Astrocyte of the hippocampus (primary cell): ENCODE data around the gene MCRS1.
A peak's percentile ranks its signal among the peaks of the same experiment; 100 is the strongest.

Source experiments
- DNase-seq: peaks from one replicate; pipeline ENCODE4 v3.0.0; 2011; ENCODE audit warnings: low read depth, low spot score

MCRS1 gene

DNA sequence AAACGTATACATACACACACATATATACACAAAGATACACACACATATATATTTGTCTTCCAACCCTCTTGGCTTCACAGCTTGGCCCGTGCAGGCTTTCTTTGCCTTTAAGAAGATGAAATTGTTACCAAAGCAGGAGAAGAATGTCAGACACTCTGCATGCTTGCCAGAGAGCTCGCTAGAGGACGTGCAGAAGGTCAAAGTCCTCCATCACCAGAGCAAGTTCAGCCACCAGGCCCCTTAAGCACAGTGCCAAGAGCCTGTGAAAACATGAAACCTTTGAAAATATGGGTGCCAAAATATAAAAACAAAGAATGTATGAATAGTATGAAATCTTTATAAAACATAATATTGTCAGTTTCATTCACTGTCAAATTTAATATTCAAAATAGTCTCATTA, 14.9 kb upstream of the MCRS1 start:
- DNase-seq: no peak

DNA sequence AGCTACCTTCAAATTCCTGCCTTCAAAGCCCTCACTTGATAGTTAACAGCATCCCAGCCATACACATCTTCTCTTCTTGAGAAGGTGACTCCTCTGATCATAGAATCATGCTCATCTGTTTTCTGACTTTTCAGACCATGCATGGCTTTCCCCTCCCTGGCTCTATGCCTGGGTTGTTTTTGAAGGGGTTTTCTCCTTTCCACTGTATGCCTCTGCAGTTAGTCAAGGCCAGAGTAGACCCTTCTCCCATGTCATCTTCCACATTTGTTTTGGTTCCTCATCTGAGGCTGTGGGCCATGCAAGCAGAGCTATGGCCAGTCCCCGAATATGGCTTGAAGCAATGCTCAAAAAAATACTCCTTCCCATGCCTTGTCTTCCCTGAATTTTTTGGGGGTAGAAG, 14.3 kb upstream of the MCRS1 start:
- no peak for DNase-seq

DNA sequence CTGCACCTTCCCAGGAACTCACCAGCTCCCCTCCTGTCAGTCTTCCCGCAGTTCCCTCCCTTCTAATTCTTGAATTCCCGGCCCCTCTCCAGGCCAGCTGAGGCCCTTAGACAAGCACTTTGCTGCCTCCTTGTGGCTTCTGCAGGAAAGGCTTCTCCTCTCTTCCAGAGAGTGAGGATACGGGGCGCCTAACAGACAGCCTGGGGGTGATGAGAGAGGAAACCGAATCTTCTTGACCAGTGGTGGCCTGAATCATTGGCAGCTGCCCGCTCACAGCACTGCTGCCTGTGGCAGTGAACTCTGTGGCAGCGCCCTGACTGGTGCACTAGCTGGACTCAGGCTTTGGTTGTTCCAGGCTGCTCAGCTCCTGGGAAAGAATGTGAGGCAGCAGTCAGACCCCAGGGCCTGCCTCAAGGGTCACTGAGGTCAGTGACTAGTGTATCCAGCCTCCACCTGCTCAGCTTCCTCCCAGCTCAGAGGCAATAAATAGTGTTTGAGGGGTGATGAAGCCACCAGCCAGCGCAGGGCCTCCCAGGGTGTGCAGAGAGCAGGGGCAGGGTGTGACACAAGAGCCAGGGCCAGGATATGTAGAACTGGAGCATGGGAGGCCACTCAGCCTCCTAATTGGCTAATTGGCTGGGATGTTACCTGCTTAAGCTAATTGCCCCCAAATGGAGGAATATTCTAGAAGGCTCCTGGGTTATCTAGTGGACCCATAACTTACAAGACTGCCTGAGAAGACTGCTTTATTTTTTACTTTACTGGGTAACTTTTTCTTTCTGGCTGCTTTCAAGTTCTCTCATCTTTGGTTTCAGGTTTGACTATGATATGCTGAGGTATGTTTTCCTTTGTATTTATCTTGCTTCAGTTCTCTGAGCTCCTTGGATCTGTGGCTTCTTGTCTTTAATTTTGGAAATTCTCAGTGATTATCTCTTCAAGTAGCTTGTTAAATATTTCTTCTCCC, 12.9 kb upstream of the MCRS1 start:
- DNase-seq: peak; percentile 88

DNA sequence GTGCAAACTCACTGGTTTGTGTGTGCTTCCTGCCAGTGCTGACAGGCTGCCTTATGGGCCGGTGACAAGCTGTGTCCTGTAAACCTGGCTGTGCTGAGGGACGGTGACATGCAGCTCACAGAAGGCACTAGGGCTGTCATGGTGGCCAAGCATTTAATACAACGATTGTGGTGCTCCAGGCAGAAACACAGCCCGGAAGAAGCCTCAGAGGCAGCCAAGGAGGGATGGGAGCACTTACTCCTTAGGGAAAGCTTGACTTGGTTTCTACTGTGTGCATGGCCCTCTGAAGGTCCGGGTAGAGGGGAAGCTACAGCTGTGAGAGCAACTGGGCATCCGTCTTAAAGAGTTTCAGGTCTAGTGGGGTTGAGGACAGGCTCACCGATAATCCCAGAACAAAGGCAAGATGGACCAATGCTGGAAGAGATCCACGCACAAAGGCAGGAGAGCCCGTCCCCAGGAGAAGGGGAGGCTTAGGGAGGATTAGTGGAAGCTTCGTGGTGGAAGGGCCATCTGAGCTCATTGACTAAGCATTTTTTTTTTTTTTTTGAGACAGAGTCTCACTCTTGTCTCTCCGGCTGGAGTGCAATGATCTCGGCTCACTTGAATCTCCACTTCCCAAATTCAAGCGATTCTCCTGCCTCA, 10.7 kb upstream of the MCRS1 start:
- no peak for DNase-seq

DNA sequence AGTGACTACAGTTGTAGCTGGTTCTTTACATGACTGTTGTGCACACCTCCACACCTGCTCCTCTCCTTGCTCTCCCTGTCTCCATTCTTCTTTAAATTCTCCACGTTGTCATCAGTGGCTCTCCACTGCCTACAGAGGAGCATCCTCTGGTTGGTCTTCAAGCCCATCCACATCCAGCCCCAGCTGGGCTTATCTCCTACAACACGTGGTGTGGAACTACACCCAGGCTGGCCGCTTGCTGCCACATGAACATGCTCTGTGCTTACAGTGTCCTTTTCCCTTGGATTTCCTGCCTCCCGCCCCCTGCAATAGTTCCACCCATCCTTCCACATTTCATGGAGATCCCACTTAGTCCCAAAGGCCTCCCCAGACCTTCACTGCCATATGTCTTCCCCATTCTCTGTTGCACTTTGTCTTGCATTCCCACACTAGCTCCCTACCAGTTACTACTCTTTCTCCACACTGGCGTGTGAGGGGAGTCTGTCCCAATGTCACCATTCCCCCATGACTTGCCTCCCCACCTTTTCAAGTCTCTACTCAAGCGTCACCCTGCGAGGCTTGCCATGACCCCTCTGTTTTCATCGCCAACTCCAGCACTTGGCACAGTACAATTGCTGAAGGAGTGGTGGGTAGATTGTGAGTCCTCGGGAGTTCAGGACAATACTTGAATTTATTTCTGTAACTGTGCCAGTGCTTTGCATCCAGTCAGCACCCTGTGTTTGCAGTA, 9.8 kb upstream of the MCRS1 start:
- no peak for DNase-seq

DNA sequence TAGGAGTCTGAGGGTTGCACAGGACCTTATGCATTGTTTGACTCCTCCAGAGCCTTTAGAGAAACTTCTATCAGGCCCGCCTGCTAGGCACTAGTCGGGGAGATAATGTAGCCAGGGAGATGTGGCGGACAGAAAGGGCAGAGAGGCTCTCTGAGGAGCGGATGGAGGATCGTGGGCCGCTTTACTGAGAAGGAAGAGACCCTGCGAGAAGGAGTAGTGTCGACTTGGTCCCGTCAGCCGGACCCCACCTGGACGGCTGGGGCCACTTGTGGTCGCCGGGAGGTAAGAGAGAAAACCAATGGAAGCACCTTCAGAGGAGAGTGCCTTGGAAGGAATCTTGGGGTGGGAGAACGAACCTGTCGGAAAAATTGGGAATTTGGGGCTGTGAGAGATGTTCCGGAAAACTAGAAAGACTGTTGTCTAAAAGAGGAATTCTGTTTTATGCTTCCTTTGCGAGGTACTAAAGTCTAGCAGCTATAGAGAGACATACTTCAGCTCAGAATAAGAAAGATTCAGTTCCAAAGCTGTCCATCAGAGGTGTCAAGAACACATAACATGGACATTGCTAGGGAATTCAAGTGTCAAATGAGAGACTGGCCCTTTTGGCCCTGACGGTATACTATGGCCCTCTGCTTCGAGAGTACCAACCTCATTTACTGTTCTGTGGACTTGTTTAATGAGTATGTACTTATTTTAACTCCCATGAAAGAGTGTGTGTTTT, 660 bp upstream of the MCRS1 start:
- no peak for DNase-seq

DNA sequence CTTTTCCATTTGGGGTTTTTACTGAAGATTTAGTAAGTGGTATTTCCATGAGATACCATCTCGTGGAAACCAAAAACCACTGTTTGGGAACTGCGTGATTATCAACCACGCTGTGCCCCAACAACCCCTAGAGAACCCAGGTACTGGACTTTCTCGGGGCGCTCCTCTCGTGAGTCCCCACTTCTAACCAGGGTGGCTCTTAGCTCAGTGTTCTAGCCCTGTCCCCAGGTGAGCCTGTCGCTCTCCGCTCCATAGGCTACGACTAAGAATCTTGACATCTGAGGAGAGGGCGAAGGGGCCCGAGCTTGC, 686 bp downstream of the MCRS1 start:
- no peak for DNase-seq

DNA sequence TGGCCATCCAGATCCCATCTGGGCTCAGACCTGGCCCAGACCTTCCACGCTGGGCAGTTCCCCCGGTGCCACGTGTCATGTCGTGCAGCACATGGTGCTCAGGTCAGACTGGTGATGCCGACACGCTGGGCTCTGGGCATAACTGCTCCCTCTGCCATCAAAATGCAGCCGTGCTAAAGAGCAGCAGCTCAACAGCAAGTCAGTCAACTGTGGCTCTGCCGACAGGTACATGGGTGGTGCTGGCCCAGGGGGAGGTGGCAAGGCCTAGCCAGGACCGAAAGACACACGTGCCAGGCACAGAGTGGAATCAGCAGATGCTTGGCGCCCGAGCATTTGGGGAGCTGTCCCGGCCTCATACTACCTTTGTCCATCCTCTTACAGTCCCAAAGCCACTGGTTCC, 1.6 kb downstream of the MCRS1 start:
- DNase-seq: no peak

DNA sequence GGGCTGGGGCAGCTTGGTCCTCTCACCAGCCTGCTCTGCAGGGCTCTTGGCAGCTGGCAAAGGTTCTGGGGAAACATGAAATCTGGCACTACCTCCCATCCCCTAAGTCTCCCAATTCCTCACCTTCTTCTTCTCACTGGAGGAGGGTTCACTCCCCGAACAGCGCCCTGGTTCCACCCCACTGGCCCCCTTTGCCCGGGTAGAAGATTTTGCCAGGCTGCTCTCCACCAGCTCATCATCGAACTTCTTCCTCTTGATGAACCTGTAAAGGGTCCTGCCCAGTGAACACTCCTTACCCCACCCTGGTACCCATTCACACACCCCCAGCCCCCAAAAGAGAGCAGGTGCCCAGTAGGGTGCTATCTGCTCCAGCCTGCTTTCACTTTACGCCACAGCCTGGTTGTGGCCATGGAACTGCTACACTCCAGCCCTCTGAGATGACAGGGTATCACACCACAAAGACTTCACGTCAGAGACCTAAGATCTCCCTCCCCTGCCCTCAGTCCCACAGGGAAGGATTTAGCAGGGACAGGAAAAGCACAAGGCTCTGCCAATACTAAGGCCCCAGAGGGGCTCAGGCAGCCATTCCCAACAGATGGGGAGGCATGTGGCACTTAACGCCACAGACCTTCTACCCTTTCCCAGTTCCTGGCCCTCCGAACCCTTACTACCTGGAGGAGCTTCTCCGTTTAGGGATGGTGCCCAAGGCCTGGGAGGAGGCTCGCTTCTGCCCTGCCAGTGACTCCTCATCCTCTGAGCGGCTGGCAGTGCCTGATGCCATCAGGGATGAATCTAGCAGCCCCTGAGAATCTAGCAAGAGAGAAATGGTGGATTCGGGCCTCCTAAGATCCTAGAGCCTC, 2.3 kb downstream of the MCRS1 start:
- no peak for DNase-seq

DNA sequence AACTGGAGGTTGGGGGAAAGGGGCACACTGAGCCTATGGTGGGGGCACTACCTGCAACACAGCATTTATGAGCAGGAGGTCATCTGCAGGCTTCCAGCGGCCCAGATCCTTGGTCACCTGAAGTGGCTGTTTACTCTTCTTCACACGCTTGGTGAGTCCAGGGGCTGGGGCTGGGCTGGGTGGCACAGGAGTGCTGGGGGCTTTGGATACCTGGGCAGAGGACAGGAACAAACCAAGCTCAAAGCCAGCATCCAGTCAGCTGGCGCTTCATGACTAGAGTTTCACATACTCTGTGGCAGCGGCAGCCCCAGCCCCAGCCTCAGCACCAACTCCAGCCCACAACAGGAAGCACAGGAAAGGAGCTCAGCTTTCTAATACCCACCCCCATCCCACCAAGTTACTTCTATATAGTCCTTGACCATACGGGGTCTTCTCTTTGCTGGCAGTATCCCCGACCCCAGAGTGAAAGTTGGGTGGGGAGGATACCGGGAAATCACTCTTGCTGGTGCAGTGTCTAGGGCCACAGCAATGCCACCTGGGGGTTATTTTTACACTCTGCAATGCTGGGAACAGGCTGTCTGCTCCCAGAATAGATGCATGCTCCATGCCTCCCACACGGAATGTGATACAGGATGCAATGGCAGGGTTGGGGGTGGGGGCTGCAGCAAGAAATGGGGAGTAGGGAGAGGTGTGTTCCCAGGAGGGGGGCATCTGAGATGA, 3.1 kb downstream of the MCRS1 start:
- DNase-seq: no peak

DNA sequence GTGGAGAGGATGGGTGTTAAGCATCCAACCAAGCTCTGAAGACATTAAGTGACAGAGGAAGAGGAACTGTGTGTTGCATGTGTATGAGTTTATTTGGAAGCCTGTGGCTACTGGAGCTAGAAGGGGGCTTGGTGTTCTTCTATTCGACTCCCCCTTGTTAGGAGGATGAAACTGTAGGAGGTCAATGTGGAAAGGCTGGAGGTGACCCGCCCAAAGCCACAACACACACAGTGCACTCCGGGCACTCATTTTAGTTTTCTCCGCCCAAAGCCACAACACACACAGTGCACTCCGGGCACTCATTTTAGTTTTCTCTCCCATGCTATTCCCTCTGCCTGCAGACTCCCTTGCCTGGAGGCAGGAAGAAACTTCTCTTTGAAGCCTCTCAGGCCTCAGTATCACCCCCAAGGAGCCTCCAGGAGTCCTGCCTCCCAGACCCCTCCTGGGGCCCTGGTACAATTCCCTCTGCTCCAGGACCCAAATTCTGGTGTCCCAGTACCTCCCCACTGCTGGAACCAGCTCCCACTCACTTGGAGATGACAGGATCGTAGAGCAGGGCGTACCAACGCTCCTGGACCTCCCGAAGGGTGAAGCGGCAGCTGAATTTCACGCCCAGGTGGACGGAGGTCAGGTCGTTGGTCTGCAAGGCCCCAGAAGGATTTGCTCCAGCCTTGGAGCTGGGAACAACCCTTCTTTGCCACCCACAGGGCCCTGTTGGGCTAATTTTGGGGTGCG, 3.8 kb downstream of the MCRS1 start:
- DNase-seq: no peak

DNA sequence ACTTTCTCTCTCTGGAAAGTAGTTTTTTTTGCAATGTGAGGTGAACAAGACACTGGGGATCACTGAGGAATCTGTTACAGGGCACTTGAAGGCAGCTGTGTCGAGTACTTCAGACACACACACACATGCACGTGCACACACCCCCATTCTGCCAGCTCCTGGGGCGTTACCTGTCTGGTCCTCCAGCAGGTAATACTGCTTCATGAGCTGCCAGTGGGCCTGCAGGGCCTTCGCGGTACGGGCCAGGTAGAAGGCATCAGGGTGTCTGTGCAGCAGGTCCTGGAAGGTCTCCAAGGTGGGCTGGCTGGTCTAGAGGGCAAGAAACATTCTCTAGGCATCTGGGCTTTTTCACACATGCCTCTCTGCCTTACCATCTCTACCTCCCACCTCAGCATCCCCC, 5.1 kb downstream of the MCRS1 start:
- no peak for DNase-seq

DNA sequence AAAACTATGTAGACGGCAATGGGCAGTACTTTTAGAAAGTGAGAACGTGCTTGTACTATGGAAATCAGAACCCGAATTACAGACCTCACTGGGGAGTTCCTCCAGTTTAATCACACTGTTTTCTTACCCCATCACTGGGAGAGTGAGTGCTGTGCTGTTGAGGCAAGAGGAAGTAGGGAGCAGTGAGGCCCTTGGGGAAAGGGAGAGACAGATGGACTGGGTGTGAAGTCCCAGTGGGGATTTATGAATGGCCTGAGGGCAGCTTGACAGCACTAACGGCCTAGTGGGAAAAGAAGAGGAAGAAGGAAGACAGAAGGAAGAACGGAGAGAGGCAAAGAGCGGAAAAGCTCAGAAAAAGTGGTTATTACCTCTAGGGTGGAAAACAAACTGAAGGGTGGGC, 5.7 kb downstream of the MCRS1 start:
- DNase-seq: no peak

DNA sequence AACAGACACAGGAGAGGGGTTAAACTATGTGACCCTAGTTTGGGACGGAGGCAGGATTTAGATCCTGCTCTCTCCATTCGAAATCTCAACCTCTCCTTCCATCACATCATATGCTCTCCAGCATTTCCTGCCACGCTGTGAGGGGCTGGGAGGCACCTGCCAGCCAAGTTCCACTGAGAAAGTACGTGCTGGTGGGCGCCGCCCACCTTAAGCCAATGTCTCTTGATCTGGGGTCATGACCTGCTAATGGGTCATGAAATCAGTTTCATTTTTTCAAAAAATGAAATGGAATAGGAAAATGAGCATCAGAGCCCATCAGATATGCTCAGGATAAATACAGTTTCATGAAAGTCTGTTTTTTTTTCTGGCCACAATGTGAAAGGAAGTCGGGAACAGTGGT, 7.2 kb downstream of the MCRS1 start:
- no peak for DNase-seq

DNA sequence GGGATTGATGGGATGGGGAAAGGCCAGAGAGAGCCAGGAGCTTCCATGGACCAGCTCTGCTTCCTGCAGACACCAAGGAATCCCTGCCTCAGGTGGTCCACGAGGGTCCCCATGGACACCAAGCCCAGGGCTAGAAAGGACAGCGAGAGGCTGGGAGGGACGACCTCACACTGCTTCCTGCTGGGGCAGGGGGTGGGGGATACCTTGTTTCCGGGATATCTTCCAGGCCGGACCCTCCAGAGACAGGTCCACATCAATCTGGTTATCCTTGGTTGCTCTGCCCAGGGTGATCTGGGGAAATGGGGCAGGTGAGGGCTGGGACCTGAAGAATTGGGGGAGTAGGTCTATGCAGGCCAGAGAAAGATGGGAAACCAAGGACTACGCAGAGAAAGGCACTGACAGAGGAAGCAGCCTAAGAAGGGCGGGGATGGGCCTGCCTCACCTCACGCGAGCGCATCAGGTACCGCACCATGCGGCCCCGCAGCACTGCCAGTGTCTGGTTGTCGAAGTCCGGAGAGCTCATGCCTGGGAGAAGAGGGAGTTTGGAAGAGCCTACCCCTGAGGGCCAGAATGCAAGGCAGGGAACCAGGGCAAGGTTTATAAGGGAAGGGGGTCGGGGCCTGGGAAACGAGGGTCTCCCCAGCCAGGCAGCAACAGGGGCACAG, 8.8 kb downstream of the MCRS1 start:
- no peak for DNase-seq

DNA sequence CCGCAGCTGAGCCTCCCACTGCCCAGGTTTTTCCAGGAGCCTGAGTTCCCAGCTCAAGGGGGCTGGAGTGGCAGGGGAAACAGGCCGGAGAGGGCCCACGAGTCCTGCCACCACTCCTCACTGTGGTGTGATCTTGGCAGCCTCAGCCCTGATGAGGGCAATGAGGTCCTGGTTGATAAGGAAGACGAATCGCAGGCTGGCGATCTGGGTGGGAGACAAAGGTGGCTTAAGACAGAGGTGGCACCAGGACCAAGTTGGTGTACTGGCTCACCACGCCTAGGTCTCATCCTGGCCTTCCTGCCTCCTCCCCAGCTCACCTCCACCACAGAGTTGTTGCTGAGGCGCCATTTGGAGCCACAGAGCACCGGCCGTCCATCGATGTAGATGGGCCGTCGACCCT, 9.4 kb downstream of the MCRS1 start:
- DNase-seq: no peak

DNA sequence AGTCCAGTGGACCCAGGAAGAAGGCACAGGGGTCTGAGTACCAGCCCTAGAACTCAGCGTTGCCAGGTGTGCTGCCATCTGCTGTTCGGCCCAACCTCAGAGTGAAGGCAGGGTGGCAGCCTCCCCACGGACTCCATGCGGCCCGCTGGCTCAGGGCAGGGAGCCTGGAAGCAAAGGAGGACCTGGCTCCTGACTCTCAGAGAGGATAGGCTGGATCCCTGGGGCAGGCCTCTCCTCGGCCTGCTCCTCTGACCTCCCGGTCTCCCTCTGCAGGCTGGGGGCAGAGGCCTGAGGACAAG, 10.1 kb downstream of the MCRS1 start:
- no peak for DNase-seq

DNA sequence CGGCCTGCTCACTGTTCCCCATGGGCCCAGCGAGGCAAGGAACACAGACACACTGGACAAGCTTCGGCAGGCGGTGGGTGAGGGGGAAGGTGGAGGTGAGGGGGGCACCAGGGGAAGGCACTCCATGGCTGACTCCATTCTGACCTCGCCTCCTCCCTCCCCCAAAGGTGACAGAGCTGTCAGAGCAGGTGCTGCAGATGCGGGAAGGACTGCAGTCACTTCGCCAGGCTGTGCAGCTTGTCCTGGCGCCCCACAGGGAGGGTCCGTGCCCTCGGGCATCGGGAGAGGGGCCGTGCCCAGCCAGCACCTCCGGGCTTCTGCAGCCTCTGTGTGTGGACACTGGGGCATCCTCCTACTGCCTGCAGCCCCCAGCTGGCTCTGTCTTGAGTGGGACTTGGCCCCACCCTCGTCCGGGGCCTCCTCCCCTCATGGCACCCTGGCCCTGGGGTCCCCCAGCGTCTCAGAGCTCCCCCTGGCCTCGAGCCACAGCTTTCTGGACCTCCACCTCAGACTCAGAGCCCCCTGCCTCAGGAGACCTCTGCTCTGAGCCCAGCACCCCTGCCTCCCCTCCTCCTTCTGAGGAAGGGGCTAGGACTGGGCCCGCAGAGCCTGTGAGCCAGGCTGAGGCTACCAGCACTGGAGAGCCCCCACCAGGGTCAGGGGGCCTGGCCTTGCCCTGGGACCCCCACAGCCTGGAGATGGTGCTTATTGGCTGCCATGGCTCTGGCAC, 10.6 kb downstream of the MCRS1 start:
- no peak for DNase-seq
